Glutamatergic neuron (in vitro differentiated cells): ENCODE measurements around the gene PRL. TPM values are rescaled to one million over a fixed set of nuclear protein-coding genes. Genes with fewer than 3 reads are reported as not detected.

Experiments
- DNase-seq: peaks from one replicate; pipeline ENCODE4 v3.0.0; 2022
- H3K27ac Mint-ChIP-seq: one replicate; pipeline ENCODE4 v1.8.0; 2020; ENCODE audit warnings: mild to moderate bottlenecking, mixed read lengths, inconsistent platforms; ENCODE audit not compliant: unreplicated experiment
- H3K27me3 Mint-ChIP-seq: one replicate; pipeline ENCODE4 v1.8.0; 2020; ENCODE audit warnings: mild to moderate bottlenecking, moderate library complexity, mixed read lengths, inconsistent platforms; ENCODE audit not compliant: unreplicated experiment
- H3K36me3 Mint-ChIP-seq: one replicate; pipeline ENCODE4 v1.8.0; 2020; ENCODE audit warnings: mild to moderate bottlenecking, mixed read lengths, inconsistent platforms; ENCODE audit not compliant: unreplicated experiment
- H3K4me1 Mint-ChIP-seq: one replicate; pipeline ENCODE4 v1.8.0; 2020; ENCODE audit warnings: mild to moderate bottlenecking, low read depth, mixed read lengths, inconsistent platforms; ENCODE audit not compliant: unreplicated experiment
- H3K4me3 Mint-ChIP-seq: one replicate; pipeline ENCODE4 v1.8.0; 2020; ENCODE audit warnings: mild to moderate bottlenecking, mixed read lengths, inconsistent platforms; ENCODE audit not compliant: unreplicated experiment
- H3K9me3 Mint-ChIP-seq: one replicate; pipeline ENCODE4 v1.8.0; 2020; ENCODE audit warnings: mild to moderate bottlenecking, moderate library complexity, mixed read lengths, inconsistent platforms; ENCODE audit not compliant: unreplicated experiment
- CTCF ChIP-seq: fragments of 200-600 bp; sonication (generic); IDR thresholded peaks from one replicate; pipeline ENCODE4 v1.5.0; 2021; ENCODE audit not compliant: partially characterized antibody, unreplicated experiment
- total RNA-seq: library from RNA; stranded (reverse); fragmentation: NEBNext Ultra II Directional; extraction: Animal tissue kit (Norgen Biotek cat#: 25700); gene quantifications from one replicate; pipeline ENCODE4 v1.2.1, GENCODE V29; 2021; ENCODE audit not compliant: unreplicated experiment

Gene PRL
- total RNA-seq, 1 donor from 2014 or later = not detected

- DNase-seq = no peak
- H3K4me3 Mint-ChIP-seq = no peak overlapping the region
- TF ChIP-seq CTCF = no peak
Observed at GRCh38 chr6:22239261-22239921, 57.4 kb downstream of the PRL start.

GRCh38 chr6:22238861-22239260 is 58.0 kb downstream of the PRL start:
- Mint-ChIP-seq H3K4me3 (no peak overlapping the region), H3K4me1 (peaks cover 5% of the 10 kb centered on the region), H3K36me3 (peaks cover 24% of the 10 kb centered on the region), H3K27me3 (no peaks in the 10 kb centered on the region), H3K9me3 (peaks cover 8% of the 10 kb centered on the region), H3K27ac (no peak overlapping the region)
- TF ChIP-seq CTCF = no peak
- DNase-seq = no peak

More at GRCh38 chr6:22239261-22239921, 57.4 kb downstream of the PRL start:
- no peak overlapping the region for H3K27ac Mint-ChIP-seq
- H3K36me3 Mint-ChIP-seq = peaks cover 26% of the 10 kb centered on the region
- H3K27me3 Mint-ChIP-seq = no peaks in the 10 kb centered on the region
- H3K4me1 Mint-ChIP-seq = peaks cover 5% of the 10 kb centered on the region
- peaks cover 8% of the 10 kb centered on the region for H3K9me3 Mint-ChIP-seq

- Mint-ChIP-seq H3K4me1 (peaks cover 5% of the 10 kb centered on the region), H3K27ac (no peak overlapping the region), H3K4me3 (no peak overlapping the region), H3K27me3 (no peaks in the 10 kb centered on the region), H3K36me3 (peaks cover 11% of the 10 kb centered on the region), H3K9me3 (peaks cover 1% of the 10 kb centered on the region)
- no peak for DNase-seq
- TF ChIP-seq CTCF = no peak
Observed at GRCh38 chr6:22237526-22237925, 59.3 kb downstream of the PRL start.
